Right ventricle myocardium superior (tissue), 1 donor: ENCODE results near the gene ALPL. TPM values are rescaled to one million over a fixed set of nuclear protein-coding genes. Genes with fewer than 3 reads are reported as not detected.
A peak's percentile ranks its signal among the peaks of the same experiment; 100 is the strongest.

Experiments
- ATAC-seq: fragments of 200-7000 bp; cut with Tn5 transposase; one replicate; pipeline ENCODE4 v1.9.1; 2020; ENCODE audit warnings: mild to moderate bottlenecking; ENCODE audit not compliant: poor library complexity
- DNase-seq: peaks from one replicate; pipeline ENCODE4 v3.0.0-alpha.2; 2020
- intact Hi-C: fragments of 100-400 bp; cut with DNase I; formaldehyde crosslinking; loops from one replicate; pipeline ENCODE4 v1.11.2; 2022
- total RNA-seq: library from RNA; stranded (reverse); fragmentation: NEBNext Ultra II Directional; extraction: Animal tissue kit (Norgen Biotek cat#: 25700); gene quantifications from one replicate; pipeline ENCODE4 v1.2.1, GENCODE V29; 2021
- donor health status: DM: no; HTN: yes; CAD: no; lungs with severe emphysema.

ALPL gene
- total RNA-seq, 1 donor from 2014 or later: 9.4 TPM

DNA sequence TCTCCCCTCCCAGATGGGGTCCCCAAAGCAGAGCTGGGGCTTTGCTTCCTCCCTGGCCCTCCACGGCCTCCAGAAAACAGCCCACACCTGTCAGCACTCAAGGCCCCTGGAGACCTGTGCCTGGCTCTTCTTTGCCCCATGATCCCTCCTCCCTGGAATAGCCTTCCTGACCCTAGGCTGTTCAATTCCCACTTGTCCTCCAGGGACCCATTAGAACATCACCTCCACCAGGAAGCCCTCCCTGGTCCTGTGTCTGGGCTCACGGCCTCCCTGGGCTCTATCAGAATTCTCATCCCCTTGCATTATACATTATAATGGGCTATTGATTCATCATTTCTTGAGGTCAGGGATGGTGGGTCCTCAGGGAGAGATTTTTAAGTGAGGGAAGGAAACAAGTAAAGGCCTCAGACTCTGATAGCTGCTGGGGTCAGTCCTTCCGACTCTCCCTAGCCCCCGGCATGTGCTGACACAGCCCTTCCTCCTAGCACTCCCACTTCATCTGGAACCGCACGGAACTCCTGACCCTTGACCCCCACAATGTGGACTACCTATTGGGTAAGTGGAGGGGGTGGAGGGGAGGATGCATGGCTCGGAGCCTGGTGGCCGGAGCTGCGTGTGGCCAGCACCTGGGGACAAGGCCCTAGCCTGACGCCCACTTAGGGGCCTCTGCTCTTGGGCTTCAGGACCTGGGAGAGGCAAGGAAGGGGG is 60.8 kb downstream of the ALPL start:
- no peak for DNase-seq

DNA sequence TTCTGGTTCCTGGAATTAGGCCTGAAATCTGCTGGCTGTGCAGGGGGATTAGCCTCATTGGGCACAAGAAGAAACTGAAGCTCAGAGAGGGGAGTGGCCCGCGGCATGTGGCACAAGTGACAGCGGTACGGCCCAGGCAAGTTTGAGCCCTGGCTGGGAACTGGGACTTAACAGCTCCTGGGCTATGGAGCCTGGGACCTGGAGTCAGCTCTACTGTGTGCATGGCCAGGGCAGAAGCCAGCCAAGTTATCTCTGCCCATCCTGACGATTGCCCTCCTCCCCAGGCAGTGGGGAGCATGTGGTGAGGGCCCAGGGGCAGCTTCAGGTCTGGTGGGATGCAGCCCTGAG is 61.3 kb downstream of the ALPL start:
- DNase-seq: no peak
- intact Hi-C loops: loop anchor here (5.0 kb wide), 1 partner anchor 198 kb away; no protein-coding TSS in a partner anchor
- ATAC-seq: no peak

More for the DNA sequence above, 60.8 kb downstream of the ALPL start:
- no peak for ATAC-seq
- intact Hi-C loops: loop anchor here (5.0 kb wide), 1 partner anchor 198 kb away; no protein-coding TSS in a partner anchor

DNA sequence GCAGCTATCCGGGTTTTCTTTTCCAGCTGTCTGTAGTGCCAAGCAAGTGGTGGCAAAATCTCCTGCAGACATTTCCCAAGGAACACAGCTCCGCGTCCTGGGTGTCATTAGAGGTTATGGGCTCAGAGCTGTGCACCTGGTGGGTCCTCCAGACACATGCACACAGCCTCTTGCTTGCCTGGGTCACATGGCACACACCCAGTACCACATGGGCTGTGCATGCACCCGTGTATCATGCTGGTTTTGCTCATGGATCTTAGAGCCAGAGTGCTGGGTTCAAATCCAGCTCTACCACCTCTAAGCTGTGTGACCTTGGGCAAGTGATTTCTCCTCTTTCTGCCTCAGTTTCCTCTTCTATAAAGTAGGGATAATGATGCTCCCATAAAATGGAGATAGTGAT is 61.7 kb downstream of the ALPL start:
- ATAC-seq (no peak), DNase-seq (no peak)
- intact Hi-C loops: loop anchor here (5.0 kb wide), 1 partner anchor 199 kb away; no protein-coding TSS in a partner anchor

DNA sequence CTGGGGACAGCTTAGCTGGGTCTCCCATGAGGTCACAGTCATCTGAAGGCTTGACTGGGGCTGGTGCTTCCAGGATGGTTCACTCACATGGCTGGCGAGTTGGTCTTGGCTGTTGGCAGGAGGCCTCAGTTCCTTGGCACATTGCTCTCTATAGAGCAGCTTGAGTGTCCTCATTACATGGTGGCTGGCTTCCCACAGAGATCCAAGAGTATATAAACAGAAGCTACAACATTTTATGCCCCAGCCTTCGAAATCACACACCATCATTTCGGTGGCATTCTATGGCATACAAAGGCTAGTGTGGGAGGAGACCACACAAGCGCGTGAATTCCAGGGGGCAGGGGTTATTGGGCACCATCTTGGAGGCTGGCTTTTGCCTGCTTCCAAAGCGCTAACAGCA is 63.0 kb downstream of the ALPL start:
- DNase-seq (no peak), ATAC-seq (no peak)
- intact Hi-C loops: loop anchor here (5.0 kb wide), 1 partner anchor 200 kb away; no protein-coding TSS in a partner anchor

DNA sequence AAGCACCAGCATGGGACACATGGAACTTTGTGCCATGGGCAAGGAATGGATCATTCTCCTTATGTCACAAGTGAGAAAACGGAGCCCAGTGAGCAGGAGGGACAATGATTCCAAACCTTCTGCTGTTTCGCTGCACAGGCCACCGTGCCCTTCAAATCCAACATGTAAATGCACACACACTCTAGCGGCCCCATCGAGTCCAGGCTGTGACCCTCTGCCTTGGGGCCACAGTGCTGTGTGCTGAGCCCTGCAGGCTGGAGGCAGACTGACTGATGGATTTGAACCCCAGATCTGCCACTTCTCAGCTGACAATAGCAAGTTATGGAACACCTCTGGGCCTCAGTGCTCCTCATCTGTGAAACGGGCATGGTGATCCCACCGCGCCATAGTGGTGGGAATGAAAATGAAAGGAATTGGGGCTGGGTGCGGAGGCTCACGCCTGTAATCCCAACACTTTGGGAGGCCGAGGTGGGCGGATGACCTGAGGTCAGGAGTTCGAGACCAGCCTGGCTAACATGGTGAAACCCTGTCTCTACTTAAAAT is 63.6 kb downstream of the ALPL start:
- ATAC-seq (no peak), DNase-seq (no peak)
- intact Hi-C loops: loop anchor here (5.0 kb wide), 1 partner anchor 201 kb away; no protein-coding TSS in a partner anchor

DNA sequence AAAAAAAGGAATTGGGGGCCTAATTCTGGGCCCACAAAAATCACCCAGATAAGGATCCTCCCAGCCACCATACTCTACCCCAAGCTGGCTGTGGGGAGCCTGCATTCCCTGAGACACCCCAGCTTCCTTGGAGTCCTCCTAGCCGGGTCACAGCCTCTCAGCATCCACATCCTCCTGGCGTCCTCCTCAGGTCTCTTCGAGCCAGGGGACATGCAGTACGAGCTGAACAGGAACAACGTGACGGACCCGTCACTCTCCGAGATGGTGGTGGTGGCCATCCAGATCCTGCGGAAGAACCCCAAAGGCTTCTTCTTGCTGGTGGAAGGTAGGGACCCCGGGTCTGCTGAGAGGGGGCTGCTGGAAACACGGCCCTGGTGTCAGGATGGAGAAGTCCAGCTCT is 64.3 kb downstream of the ALPL start:
- DNase-seq (no peak), ATAC-seq (no peak)
- intact Hi-C loops: loop anchor here (5.0 kb wide), 1 partner anchor 201 kb away; no protein-coding TSS in a partner anchor

DNA sequence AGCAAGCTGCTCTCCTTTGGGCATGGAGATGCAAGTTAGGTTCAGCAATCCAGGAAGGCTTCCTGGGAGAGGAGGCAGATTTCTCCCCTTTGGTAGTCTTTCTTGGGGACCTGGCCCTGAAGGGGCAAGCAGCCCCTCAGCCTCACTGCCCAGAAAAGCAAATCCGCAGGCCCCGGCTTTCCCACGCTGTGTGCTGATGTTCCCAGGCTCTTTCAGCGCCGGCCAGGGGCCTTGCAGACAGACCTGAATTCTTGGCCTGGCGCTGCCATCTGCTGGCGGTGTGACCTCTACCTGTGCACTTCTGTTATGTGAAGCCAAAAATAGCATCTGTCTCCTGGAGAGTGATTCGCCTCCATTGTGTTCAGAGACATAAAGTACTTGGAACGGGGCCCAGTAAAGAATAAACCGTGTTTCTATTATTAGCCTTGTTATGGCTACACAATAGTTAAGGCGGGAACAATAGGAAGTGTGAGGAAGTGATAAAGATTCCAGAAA is 64.8 kb downstream of the ALPL start:
- DNase-seq (peak; percentile 92), ATAC-seq (peak; percentile 95)
- intact Hi-C loops: loop anchor here (2.0 to 5.0 kb wide), 2 partner anchors 65 to 202 kb away; partner anchors contain the start of gene ALPL

DNA sequence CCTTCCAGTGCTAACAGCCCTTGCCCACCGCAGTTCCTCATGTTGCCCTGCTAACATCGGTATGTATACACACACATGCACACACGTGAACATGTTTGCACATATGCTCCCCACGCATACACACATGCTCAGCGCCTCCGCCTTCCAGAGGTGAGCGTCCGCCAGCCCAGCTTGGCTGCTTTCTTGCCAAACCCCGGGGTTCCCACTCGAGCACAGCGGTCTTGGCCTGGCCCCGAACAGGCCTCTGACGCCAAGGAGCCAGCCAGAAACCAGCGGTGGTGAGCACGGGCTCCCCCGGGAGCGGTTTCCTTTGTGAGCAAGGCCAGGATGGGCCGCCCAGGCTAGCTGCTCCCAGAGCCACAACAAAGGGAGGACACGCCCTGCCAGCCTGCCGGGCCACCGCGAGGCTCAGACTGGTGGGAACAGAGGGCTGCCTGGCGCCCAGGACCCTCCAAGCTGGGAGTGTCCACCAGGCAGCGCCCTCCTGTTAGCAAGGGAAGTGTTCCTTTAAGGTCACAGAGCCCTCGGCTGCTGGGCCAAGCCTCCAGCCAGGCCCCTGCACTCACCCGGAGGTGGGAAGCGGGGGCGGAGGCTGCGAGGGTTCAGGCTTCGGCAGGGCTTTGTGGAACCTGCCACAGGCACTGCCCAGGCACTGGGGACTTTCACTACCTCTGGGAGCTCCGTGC is 65.4 kb downstream of the ALPL start:
- intact Hi-C loops: loop anchor here (2.0 to 5.0 kb wide), 2 partner anchors 66 to 202 kb away; partner anchors contain the start of gene ALPL
- ATAC-seq (peak; percentile 71), DNase-seq (peak; percentile 86)

DNA sequence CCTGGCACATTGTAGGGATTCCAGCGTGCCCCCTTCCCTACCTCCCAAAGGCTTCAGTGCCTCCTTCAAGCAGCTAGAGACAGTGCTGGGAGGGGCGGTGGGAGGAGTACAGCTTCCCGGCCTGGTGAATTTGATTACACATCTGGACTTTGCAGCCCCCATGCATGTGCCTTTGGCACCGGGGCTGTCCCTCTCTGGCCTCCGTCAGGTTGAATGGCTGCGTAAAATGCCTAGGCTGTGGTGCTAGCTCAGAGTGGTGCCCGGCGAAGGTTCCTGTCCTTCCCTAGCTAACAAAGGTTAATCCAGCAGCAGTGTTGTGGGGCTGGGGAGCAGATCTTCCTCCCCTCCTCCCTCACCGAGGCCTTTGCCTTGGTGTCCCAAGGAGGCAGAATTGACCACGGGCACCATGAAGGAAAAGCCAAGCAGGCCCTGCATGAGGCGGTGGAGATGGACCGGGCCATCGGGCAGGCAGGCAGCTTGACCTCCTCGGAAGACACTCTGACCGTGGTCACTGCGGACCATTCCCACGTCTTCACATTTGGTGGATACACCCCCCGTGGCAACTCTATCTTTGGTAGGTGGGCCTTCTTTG is 66.2 kb downstream of the ALPL start:
- no peak for ATAC-seq
- DNase-seq: no peak
- intact Hi-C loops: loop anchor here (2.0 kb wide), 1 partner anchor 67 kb away; the partner anchor contains the start of gene ALPL

DNA sequence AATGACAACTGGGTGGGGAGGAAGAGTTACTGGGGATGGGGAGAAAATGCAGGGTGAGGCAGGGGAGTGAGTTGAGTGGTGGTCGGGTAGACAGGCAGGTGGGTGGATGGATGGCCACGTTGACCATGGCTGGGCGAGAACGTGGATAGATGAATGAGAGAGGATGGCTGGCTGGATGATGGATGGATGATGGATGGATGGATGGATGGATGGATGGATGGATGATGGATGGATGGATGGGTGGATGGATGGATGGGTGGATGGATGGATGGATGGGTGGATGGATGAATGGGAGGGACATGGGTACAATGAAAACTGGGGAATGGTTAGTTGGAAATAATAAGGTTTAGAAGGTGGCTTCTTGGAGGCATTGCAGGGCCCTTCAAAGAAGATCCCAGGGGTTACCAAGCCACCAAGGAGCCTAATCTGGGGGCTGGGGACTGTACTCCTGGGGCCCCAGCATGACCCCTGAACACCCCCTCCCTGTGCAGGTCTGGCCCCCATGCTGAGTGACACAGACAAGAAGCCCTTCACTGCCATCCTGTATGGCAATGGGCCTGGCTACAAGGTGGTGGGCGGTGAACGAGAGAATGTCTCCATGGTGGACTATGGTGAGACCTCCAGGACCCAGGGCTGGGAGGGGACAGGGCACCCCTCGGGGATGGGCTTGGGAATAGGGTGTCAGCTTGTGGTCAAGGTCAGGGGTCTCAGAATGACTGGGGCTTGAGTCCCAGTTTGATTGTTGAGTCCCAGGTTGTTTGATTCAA is 67.0 kb downstream of the ALPL start:
- intact Hi-C loops: no loop called here
- DNase-seq: no peak
- ATAC-seq: no peak

DNA sequence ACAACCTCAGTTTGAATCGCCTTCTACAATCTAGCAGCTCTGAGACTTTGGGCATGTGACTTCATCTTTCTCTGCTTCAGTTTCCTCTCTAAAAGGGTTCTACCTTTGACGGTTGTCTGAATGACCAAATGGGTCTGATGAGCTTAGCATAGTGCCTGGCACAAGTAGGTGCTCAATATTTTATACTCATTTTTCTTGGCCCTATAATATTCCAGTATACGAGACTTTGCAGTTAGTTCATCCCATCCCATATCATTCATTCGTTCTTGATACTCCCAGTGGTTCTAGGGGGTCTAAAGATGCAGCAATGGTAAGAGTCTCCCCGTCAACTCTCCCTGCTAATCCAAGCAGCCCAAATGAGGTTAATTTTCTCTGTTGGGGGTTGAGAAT is 67.6 kb downstream of the ALPL start:
- no peak for ATAC-seq
- intact Hi-C loops: no loop called here

DNA sequence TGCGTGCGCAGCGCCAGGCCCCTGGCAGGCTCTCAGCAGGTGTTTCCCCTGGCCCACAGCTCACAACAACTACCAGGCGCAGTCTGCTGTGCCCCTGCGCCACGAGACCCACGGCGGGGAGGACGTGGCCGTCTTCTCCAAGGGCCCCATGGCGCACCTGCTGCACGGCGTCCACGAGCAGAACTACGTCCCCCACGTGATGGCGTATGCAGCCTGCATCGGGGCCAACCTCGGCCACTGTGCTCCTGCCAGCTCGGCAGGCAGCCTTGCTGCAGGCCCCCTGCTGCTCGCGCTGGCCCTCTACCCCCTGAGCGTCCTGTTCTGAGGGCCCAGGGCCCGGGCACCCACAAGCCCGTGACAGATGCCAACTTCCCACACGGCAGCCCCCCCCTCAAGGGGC is 68.1 kb downstream of the ALPL start:
- intact Hi-C loops: no loop called here
- no peak for DNase-seq
- ATAC-seq: no peak

More for the DNA sequence above, 67.6 kb downstream of the ALPL start:
- no peak for DNase-seq

DNA sequence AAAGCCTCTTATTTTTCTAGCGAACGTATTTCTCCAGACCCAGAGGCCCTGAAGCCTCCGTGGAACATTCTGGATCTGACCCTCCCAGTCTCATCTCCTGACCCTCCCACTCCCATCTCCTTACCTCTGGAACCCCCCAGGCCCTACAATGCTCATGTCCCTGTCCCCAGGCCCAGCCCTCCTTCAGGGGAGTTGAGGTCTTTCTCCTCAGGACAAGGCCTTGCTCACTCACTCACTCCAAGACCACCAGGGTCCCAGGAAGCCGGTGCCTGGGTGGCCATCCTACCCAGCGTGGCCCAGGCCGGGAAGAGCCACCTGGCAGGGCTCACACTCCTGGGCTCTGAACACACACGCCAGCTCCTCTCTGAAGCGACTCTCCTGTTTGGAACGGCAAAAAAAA is 68.7 kb downstream of the ALPL start:
- DNase-seq (no peak), ATAC-seq (no peak)
- intact Hi-C loops: no loop called here

DNA sequence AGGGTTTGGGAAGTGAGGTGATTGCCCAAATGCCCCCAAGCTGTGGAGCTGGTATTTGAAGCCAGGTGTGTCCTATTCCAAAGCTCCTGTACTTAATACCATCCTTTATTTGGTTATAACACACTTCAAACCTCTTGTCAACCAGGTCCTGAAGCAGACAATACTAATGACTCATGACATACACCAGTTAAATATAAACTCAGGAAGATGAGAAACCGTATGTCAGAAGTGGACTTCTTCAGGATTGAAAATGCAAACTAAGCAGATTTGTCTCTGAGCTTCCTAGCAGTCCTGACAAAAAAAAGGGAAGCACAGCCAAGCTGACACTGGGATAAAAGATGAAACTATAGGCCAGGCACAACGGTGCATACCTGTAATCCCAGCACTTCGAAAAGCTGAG is 70.6 kb downstream of the ALPL start:
- DNase-seq (no peak), ATAC-seq (no peak)
- intact Hi-C loops: no loop called here

DNA sequence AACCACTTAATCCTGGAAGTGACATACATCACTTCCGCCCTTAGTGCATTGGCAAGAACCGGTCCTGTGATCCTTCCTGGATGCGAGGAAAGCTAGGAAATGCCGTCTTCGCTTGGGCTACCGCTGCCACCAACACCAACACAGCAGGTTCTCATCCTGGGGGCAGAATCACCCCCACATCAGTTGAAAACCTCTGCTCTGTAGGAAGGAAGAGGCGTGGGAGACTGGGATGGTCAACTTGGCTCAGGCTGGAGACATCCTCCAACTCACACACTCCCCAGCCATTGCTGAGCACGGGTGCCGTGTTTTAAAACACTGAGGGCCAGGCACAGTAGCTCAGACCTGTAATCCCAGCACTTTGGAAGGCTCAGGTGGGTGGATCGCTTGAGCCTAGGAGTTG is 74.9 kb downstream of the ALPL start:
- no peak for DNase-seq
- ATAC-seq: no peak
- intact Hi-C loops: no loop called here

DNA sequence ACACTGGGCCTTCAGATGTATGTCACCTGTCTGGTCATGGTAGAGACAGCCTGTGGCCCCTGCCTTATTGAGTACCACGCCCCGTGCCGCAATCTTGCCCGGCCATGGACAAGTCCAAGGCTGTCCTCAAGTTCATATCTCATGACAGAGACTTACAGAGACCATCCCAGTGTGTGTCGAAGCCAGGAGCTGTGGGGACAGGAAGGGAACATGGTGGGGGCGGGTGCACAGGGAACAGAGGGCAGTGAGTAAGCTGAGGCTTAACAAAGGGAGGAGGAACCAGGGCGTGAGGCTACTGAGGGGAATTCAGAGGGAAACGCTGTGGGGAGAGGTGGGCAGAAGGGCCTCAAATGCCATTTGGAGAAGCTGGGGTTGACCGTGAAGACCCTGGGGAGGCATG is 75.8 kb downstream of the ALPL start:
- intact Hi-C loops: no loop called here
- DNase-seq (no peak), ATAC-seq (no peak)

DNA sequence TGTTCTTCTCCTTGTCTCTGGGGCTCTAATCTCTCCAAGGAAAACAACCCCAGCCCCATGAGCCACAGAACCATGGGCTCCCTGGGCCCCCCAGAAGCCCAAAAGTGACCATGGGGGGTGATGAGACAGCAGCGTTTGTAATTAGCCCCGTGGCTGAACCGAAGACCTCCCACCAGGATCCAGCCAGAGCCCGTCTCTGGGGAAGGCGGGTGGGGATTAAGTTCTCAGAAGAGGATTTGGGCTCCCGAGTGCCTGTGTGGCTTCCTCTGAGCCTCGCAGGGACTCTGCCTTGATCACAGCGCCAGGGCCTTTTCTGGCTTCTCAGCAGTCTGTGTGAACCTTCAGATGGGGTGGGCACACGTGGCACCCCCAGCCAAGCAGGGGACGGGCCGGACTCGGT is 77.0 kb downstream of the ALPL start:
- no peak for DNase-seq
- intact Hi-C loops: no loop called here
- no peak for ATAC-seq

DNA sequence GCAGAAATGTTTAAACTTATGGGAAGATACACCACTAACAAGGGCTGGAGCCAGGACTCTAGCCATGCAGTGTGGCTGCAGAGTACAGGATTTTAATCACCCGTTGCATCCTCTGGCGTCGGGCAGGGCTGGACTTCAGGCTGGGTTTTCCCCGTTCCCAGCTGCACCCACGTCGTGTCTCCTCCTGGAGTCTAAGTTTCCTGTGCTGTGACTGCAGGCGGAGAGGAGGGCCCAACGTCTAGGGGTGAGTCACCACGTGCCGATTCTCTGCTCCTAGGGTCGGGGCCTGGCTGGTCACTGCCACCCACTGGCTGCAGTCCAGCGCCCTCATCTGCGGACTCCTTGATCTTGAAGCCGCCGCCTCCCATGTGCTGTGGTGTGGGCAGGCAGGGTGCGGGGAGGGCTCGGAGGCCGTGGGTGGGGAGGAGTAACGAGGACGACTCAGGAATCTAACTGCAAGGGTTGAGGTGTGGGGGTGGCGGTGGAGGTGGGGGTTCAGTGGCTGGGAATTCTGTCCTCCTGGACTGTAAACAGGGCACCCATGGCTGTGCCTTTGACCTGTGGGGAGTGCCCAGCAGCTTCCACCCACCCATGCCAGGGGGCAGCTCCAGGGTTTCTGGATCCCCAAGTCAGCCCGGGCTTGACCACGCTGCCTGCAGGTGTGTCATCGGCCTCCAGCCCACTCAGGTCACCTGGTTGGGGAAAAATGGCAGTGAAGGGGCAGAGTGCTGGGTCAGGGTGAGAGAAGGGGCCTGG is 77.8 kb downstream of the ALPL start:
- ATAC-seq: peak; percentile 61
- intact Hi-C loops: no loop called here
- peak; percentile 58 for DNase-seq
